Effector CD4-positive, alpha-beta T cell (primary cell): ENCODE measurements around the gene FBXO45.
"Not testable (repeated sequence)": the region's sequence is repeated elsewhere in the genome, so short reads cannot be mapped to it uniquely, and the experiment has no call there.

Experiments
- DNase-seq: peaks from one replicate; pipeline ENCODE4 v3.0.0-alpha.2; 2020
- total RNA-seq: gene quantifications from one replicate; lab custom pipeline; 2026; lab: John Stamatoyannopoulos, UW

Gene FBXO45, protein sequence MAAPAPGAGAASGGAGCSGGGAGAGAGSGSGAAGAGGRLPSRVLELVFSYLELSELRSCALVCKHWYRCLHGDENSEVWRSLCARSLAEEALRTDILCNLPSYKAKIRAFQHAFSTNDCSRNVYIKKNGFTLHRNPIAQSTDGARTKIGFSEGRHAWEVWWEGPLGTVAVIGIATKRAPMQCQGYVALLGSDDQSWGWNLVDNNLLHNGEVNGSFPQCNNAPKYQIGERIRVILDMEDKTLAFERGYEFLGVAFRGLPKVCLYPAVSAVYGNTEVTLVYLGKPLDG
- 29.3 reads per million, percentile 55 among the genes with 10 or more reads in this experiment for total RNA-seq

DNA sequence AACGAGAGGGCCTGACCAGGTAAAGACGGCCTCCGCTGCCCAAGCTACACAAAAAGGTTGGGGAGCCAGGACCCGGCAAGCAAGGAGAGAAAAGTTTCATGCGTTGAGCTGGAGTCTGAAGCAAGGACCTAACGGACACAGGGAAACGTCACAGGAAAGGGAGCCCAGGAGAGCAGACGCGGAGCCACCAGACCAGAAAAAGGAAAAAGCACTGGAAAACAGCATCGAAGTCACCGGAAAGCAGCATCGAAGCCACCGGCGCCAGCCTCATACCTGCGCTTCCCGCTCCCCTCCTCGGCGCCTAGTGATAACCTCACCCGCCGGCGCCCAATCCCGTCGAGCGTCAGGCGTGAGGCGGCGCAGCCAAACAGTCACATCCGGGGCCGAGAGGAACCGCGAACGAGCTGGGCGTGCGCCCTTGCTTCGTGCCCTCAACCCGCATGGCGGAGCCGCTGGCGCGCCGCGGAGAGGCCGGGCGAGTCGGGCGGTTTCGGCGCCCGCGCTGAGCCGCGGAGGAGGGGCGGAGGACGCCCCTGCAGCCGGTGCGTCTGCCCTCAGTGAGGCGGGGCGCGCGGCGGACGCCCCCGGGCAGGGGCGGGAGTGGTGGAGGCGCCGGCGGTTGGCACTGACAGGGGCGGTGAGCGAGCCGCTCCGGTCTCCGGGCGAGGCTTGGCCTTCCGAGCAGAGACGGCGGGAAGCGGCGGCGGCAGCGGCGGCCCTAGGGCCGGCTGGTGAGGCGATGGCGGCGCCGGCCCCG, at the start of gene FBXO45, which contains the start of gene WDR53:
TSS of gene FBXO45 (plus strand) at position 415 of the 757 bp plus-strand sequence. CDS start at position 740, 325 bp downstream.
TSS of gene WDR53 (minus strand) at position 309 of the 757 bp plus-strand sequence. CDS start 7,079 bp downstream, outside the sequence.
- peak; percentile 96 for DNase-seq

DNA sequence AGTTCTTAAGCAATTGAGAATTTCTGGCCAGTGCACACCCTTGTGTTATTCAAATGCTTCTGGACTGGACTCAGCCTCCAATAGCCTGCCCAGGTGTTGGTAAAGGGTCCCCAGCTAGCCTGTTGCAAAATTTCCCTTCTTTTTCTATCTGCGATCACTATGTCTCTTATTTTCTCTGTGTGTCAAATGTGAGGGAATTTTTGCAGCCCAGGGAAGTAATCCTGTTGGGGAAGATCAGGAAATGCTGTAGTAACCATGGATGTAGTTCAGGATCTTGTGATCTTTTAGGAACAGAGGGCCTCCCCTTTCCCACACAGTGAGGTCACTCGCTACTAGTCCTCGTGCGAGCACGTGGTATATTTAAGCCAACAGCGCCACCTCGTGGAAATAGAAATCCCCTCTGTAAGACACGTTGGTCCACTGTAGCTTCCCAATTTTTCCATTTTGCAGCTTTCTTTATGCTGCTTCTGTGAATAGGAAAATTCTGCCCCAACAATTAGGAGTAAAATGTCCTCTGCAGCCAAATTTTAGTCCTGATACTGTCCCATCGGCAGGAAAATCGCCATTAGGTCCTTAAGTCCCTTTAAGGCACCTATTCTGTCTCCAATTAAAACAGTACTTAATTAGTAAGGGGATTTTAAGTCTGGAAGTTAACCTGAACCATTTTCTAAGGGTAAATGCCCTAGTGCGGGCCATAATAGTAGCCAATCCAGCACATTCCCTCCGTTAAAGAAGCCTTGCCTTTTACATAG, 49.3 kb upstream of the FBXO45 start:
- DNase-seq: peak; percentile 44

DNA sequence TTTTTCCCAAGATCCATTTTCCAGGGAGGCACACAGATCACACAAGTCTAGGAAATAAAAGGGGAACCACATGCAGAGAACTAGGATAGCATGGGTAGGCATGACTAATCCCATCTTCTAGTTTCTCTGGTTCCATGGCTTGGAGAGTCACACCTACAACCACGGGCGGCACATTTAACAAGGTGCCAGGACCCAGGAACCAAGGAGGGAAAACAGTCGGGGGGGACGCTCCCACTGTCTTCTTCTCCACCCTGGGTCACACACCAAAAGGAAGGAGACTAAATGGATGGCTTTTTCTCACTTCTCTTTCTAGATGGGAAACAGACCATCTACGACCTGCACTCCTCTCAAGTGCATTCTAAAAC, 48.8 kb upstream of the FBXO45 start:
- no peak for DNase-seq

DNA sequence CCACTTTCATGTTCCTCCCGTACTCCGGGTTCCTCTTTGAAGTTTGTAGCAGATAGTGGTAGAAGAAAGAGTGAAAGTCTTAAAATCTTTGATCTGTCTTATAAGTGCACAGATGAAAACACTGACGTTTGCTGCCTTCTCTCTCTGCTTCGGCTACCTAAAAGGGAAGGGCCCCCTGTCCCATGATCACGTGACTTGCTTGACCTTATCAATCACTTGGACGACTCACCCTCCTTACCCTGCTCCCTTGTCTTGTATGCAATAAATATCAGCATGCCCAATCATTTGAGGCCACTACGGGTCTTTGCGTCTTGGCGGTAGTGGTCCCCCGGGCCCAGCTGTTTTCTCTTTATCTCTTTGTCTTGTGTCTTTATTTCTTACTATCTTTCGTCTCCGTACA, 47.2 kb upstream of the FBXO45 start:
- DNase-seq: not testable (repeated sequence)

DNA sequence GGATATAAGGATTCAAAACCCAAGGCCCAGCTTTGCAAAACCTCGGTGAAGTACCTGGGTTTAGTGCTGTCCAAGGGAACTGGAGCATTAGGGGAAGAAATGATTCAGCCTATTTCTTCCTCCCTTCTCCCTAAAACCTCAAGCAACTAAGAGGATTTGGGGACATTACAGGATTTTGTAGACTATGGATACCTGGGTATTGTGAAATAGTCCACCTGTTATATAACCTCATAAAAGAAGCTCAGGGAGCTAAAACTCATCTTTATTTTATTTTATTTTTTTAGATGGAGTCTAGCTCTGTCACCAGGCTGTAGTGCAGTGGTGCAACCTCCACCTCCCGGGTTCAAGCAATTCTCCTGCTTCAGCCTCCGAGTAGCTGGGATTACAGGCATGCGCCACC, 44.6 kb upstream of the FBXO45 start:
- DNase-seq: no peak

DNA sequence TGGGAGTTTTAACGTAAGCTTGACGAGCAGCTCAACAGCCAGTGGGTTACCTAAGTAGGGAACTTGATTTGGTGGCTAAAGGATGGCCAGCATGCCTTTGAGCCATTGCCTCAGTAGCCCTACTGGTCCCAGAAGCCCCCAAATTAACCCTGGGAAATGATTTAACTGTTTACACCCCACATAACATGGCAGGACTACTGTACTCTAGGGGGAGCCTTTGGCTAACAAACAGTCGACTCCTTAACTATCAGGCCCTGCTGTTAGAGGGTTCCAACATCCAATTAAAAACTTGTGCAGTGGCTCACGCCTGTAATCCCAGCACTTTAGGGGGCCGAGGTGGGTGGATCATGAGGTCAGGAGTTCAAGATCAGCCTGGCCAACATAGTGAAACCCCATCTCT, 43.9 kb upstream of the FBXO45 start:
- DNase-seq: no peak

DNA sequence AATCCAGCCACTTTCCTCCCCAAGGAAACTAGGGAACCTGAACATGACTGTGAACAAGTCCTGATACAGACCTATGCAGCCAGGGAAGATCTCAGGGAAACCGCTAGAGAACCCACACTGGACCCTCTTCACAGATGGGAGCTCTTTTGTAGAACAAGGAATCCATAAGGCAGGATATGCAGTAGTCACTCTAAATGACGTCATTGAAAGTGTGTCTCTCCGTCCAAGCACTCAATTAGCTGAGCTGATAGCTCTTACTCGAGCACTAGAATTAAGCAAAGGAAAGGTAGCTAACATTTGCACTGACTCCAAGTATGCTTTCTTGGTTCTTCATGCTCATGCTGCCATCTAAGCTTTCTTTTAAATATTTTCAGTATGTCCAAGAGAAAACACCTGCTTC, 43.3 kb upstream of the FBXO45 start:
- no peak for DNase-seq

DNA sequence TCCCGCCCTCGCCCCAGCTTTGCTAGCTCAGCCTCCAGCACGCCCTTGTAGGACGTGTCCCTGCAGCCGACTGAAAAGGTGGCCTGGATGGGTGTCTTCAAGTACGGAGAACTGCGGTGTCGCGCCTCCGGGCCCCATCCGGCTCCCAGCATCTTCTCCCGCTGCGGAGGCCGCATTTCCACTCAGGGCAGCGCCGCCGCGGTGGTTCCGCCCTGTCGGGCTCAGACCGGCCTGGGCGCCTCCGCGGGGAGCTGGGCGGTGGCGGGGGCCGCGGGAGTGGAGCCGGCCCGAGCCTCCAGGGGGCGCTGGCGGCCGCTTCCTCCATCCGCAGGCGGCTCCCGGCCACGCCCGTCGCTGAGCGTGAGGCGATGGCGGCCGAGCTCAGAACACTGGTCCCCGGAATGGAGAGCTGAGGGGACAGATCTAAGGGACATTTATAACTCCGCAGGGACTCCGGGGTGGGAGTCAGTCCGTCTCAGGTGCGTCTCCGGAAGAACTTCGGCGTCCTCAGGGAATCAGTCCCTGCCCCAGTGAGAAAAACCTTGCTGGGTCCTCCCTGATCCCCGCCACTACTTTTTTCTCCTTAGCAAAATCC, 39.7 kb upstream of the FBXO45 start:
- peak; percentile 37 for DNase-seq

DNA sequence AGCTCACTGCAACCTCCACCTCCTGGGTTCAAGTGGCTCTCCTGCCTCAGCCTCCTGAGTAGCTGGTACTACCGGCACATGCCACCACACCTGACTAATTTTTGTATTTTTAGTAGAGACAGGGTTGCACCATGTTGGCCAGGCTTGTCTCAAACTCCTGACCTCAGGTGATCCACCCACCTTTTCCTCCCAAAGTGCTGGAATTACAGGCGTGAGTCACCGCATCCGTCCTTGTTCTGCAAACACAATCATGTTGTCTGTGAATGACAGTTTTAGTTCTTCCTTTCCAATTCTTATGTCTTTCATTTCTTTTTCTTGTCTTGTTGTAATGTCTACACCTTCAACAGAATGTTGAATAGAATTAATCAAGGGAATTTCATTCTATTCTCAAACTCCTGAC, 37.0 kb upstream of the FBXO45 start:
- no peak for DNase-seq

DNA sequence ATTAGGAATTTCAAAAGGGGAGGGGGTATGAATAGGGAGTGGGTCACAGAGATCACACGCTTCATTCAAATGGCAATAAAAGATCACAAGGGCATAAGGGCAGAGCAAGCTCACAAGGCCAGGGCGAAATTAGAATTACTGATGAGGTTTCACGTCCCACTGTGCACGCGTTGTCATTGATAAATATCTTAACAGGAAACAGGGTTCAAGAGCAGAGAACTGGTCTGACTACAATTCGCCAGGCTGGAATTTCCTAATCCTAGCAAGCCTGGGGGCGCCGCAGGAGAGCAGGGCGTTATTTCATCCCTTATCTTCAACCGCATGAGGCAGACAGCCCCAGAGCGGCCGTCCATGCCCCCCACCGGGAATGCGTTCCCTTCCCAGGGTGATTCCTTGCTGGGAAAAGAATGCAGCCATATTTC, 35.2 kb upstream of the FBXO45 start:
- DNase-seq: no peak

DNA sequence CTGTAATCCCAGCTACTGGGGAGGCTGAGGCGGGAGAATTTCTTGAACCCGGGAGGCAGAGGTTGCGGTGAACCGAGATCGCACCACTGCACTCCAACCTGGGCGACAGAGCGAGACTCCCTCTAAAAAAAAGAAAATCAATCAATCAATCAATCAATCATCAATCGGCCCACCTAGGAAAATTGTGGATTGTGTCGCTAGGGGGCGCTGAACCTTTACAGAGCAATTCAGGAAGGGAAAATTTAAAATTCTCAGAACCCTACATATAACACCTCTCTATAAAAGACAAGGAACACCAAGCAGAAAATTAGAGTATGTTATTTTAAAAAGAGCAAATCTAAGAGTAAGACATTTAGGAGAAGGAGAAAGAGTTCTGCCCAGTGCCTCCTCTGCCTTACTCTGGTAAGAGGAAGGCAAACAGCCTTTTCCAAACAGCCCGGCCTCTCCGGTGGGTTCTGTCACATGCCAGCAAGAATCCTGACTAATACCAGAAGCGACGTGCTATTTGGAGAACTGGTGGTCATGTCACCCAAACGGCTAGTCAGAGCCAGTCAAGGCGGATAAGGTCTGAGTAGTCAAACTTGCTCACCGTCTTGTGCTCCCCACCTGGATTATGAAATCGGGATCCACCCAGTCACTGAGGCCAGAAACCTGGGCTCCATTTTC, 31.0 kb upstream of the FBXO45 start:
- DNase-seq: peak; percentile 62

DNA sequence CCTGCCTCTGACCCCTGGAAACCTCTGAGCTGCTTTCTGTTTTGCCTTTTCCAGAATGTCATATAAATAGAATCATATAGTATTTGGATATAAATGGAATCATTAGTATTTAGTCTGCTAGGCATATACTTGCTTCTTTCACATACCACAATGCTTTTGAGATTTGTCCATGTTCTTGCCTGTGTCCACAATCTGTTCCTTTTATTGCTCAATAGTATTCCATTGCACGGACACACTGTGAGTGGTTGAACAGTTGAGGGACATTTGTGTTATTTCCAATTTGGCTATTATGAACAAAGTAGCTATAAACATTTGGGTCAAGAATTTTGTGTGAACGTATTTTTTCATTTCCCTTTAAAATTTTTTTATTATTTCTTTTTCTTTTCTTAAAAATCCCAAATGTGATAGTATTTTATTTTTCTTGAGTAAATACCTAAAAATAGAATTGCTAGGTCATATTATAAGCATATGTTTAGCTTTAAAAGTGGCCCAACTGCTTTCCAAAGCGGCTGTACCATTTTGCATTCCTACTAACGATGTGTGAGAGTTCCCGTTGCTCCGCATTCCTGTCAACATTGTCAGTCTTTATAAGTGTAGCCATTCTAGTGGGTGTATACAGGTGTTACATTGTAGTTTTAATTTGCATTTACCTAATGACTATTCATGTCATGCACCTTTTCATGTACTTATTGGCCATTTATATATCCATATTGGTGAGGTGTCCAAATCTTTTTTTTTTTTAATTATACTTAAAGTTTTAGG, 26.6 kb upstream of the FBXO45 start:
- no peak for DNase-seq

DNA sequence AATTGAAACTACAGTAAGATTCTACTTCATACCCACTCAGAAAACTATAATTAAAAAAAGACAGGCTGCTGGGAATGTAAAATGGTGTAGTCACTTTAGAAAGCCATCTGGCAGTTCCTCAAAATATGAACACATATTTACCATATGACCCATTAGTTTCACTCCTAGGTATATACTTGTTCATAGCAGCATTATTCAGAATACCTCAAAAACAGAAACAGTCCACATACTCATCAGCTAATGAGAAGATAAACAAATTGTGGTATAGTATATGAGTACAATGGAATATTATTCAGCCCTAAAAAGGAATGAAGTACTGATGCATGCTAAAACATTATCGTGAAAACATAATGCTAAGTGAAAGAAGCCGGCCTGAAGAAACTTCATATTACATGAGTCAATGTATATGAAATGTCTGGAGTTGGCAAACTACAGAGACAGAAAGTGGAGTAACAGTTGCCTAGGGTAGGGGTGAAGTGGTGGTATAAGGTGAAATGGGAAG, 23.9 kb upstream of the FBXO45 start:
- DNase-seq: no peak

DNA sequence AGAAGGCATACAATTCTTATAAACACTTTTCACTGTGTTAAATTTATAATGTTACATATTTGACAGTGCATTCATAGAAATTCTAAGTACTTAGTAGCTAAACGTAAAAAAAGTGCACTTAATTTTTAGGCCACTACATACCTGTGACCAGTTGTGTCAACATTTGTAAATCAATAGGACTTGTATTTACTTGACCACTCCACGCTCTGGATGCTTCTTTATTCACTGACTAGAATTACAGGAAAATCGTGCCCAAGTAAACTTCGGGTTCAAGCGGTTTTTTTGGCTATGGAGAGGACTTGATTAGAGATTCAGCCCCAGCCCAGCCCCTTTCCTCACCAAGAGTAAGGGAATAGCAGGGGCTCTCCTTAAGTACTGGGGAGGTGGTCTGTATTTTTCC, 21.9 kb upstream of the FBXO45 start:
- DNase-seq: no peak

DNA sequence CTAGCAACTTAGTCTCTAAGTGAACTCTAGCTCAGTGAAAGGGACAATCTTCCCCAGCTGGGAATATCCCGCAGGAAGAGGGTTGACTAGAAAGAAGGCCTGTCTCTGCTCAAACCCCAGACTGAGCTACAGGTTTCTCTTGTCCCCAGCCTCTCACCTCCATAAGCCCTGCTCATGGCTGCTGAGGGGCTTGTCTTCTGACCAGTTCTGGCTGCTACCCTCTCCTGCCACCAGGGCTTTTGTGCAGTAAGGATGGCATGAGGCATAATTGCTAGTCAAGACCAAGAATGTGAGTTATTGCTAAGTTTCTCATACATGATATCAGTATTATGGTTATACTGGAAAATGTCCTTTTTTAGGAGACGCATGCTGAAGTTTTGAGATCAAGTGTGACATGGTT, 21.4 kb upstream of the FBXO45 start:
- no peak for DNase-seq

DNA sequence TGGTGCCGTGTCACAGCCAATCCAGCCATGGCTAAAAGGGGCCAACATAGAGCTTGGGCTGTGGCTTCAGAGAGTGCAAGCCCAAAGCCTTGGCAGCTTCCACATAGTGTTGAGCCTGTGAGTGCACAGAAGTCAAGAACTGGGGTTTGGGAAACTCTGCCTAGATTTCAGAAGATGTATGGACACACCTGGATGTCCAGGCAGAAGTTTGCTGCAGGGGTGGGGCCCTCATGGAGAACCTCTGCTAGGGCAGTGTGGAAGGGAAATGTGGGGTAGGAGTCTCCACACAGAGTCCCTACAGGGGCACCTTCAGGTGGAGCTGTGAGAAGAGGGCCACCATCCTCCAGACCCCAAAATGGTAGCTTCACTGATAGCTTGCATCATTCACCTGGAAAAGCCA, 19.1 kb upstream of the FBXO45 start:
- DNase-seq: not testable (repeated sequence)

DNA sequence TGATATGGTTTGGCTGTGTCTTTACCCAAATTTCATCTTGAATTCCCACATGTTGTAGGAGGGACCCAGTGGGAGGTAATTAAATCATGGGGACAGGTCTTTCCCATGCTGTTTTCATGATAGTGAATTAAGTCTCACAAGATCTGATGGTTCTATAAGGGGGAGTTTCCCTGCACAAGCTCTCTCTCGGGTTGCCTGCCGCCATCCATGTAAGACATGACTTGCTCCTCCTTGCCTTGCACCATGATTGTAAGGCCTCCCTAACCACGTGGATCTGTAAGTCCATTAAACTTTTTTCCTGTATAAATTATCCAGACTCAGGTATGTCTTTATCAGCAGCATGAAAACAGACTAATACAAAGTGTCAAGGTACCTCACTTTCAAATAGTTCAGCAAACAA, 18.3 kb upstream of the FBXO45 start:
- not testable (repeated sequence) for DNase-seq

DNA sequence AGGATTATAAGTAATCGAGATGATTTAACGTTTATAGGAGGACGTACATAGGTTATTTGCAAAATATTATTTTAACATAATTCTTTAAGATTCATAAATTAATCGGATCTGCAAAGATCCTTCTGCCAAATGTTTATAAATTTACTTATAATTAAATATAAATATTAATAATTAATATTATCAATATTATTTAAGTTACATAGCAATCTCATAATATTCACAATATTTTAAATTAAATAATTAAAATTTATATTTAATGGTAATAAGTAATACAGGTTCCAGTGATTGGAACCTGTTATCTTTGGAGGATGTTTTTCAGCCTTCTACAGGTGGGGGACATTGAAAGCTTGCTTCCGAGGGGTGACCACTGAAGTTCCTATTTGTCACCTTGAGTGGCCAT, 16.2 kb upstream of the FBXO45 start:
- DNase-seq: no peak

DNA sequence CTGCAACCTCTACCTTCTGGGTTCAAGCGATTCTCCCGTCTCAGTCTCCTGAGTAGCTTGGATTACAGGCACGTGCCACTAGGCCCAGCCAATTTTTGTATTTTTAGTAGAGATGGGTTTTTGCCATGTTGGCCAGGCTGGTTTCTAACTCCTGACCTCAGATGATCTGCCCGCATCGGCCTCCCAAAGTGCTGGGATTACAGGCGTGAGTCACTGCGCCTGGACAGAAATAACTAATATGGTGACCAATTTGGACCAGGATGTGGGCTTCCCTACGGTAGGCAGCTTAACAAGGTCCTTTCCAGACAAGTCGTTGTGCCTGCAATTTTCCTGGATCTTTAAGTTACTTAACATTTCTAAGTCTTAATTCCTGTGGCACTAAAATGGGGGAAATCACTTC, 14.9 kb upstream of the FBXO45 start:
- no peak for DNase-seq

DNA sequence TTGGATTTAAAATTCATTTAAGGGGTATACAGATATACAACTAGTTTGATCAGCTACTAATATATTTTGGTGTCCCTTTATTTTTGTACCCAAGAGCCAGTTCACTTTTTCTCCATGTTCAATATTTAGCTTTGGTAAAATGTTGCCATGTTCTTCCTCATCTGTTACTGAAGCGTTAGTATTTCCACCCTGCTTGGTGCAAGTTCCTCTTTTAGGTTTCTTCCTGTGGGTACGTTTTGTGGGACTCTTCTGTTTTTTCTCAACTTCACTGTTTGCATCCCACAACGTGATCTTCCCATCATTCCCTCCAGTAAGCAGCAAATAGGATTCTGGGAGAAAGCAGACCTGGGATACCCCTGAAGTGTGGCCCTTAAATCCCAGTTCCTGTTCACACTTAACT, 14.3 kb upstream of the FBXO45 start:
- DNase-seq: no peak

DNA sequence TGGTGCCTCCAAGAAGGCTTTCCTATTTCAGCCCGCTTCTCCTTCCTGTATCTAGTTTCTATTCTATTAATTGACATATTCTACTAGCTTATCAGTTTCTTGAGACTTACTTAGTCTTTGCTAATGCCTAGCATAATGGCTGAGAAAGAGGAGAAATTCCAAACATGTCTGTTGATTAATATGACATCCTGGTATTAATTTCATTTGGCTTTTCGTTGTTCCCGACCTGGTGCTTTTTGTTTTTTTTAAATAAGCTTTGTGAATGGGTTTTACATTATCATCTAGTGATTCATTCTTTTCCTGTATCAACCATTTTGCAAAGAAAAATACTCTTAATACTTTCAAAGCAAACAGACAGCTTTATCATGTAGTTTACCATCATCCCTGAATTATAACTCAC, 13.2 kb upstream of the FBXO45 start:
- no peak for DNase-seq

DNA sequence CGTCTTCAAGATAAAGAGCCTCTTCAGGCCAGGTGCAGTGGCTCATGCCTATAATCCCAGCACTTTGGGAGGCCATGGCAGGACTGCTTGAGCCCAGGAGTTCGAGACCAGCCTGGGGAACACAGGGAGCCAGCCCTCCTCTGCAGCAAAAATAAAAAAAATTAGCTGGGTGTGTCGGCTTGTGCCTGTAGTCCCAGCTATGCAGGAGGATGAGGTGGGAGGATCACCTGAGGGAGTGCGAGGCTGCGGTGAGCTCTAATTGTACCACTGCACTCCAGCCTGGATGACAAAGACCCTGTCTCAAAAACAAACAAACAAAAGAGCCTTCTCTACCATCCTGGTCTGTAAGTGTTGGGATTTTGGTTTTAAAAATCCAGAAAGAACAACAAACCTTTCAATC, 11.2 kb upstream of the FBXO45 start:
- DNase-seq: no peak
